Subcutaneous adipose tissue (tissue), 4 donors: Measurements from ENCODE around the gene NHLRC2. TPM values are rescaled to one million over a fixed set of nuclear protein-coding genes. Genes with fewer than 3 reads are reported as not detected.

Experiments
- CTCF ChIP-seq: fragments of 450-650 bp; IDR thresholded peaks from one replicate; pipeline ENCODE4 v1.5.1; 2016; ENCODE audit warnings: low read depth, mild to moderate bottlenecking, control low read depth, antibody characterized with exemption, moderate library complexity
- total RNA-seq, 4 donors: library from RNA; depleted of rRNA; stranded (reverse); fragments of >200 nt; gene quantifications; one replicate each; pipeline ENCODE4 v1.1.0, GENCODE V29; 2016

Gene NHLRC2, protein sequence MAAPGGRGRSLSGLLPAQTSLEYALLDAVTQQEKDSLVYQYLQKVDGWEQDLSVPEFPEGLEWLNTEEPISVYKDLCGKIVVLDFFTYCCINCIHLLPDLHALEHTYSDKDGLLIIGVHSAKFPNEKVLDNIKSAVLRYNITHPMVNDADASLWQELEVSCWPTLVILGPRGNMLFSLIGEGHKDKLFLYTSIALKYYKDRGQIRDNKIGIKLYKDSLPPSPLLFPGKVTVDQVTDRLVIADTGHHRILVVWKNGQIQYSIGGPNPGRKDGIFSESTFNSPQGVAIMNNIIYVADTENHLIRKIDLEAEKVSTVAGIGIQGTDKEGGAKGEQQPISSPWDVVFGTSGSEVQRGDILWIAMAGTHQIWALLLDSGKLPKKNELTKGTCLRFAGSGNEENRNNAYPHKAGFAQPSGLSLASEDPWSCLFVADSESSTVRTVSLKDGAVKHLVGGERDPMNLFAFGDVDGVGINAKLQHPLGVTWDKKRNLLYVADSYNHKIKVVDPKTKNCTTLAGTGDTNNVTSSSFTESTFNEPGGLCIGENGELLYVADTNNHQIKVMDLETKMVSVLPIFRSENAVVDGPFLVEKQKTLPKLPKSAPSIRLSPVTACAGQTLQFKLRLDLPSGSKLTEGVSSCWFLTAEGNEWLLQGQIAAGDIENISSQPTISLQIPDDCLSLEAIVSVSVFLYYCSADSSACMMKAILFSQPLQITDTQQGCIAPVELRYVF
- total RNA-seq, result 10 to 100 TPM; 25.0 to 68.6 (median 45.6) TPM

- no peak for TF ChIP-seq CTCF
Measured at GRCh38 chr10:113854013-113854760, at the start of gene NHLRC2, which contains the start of gene DCLRE1A. Gene NHLRC2 (plus strand): TSS chr10:113854661. CDS start chr10:113854873, 212 bp downstream. Gene DCLRE1A (minus strand): TSS chr10:113854082. CDS start chr10:113853182, 900 bp downstream.

DNA sequence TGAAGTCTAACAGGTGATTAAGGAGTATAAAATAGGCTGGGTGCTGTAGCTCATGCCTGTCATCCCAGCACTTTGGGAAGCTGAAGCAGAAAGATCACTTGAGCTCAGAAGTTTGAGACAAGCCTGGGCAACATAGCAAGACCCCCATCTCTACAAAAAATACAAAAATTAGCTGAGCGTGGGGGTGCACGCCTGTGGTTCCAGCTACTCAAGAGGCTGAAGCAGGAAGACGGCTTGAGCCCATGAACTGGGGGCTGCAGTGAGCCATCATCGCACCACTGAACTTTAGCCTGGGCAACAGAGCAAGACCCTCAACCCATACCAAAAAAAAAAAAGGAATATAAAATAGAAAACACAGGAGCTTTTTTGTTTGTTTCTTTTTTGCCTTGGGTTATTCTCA, 48.0 kb upstream of the NHLRC2 start:
- no peak for TF ChIP-seq CTCF

- no peak for TF ChIP-seq CTCF
Measured at GRCh38 chr10:113808168-113808567, 46.3 kb upstream of the NHLRC2 start.

DNA sequence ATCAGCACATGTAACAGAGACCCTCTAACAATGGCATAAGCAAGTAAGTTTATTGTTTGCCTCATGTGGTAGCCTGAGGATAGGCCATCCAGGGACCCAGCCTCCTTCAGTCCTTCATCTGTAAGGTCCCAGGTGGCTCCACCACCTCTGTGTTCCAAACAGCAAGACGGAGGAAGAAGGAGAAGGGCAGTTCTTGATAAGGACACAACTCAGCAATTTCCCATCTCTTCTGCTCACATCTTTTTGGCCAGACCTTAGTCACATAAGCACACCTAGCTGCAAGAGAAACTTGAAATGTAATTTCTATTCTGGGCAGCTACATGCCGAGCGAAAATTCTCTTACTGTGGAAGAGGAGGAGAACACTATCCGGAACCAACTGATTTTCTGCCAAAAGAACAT, 34.5 kb upstream of the NHLRC2 start:
- TF ChIP-seq CTCF, result no peak

DNA sequence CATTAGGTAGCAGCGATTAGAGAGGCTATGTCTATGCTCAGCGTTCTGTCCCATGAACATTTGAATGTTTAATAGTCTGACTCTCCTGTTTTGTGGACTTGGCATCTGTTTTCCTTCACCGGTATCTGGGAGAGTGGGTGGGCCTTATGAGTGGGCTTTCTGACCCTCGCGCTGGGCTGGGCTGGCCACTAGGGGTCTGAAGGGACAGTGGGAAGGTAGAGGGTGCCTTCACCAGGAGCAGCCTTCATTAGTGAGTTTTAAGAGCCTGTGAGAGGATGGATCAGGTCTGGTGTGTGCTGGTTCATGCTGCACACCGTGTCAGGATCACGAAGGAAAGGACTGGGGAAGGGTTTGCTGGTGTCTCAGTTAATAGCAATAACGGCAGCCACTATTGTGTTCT, 34.0 kb upstream of the NHLRC2 start:
- no peak for TF ChIP-seq CTCF

GRCh38 chr10:113822174-113822573, 32.3 kb upstream of the NHLRC2 start:
- no peak for TF ChIP-seq CTCF

DNA sequence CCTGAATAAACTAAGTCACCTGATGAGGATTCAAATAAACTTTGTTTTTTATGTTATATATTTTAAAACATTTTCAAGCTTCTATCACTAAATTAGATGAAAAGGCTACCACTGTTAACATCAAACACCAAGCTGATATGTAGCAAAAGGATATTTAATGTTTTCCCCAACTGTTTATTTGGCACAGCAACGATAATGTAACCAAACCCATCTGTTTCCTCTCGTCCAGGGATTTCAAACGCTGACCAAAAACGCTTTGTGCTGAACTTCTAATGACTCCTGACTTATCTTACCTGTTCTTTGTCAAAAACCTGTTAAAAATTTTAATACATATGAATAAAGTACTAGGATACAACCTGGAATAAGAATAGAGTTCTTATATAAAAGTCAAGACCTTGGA, 31.1 kb upstream of the NHLRC2 start:
- no peak for TF ChIP-seq CTCF
